Measurements from ENCODE around the gene MYH7.
"Not testable (repeated sequence)": the region's sequence is repeated elsewhere in the genome, so short reads cannot be mapped to it uniquely, and the experiment has no call there.

The MYH7 gene

DNA sequence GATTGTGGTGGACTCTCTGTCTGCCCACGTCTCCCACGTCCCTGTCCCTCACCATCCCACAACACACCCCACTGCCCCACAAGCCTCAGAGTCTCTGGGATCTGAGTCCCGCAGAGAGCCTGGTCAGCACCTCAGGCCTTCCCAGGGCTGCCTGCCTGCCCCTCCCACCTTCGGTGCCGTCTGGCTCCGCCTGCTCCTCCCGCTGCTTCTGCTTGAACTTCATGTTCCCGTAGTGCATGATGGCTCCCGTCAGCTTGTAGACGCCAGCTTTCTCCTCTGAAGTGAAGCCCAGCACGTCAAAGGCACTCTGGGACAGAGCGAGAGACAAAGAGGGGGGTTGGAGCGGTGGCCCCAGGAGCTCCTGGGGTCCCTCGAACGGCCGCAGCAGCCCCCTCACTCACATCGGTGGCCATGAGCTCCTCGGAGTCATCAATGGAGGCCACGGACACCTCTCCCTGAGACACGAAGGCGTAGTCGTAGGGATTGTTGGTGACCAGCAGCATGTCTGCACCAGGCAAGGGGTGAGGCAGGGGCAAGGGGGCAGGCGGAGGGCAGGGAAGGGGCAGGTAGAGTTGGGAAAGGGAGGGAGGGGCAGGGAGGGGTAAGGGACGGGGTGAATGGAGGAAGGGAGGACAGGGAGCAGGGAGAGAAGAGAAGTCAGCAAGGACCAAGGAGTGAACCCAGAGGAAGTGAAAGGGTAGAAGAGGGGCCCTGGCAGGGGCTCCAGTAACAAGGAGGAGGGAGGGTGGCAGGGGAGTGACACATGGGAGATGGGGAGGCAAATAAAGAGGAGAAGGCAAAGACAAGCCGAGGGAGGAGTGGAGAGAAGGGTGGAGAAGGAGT, 32.9 kb downstream of the MYH7 start:
- no peaks in the 10 kb centered on the region for H4K20me1 ChIP-seq (ENCODE audit: insufficient read depth)
- no peak overlapping the region for H3K4me2 ChIP-seq
- H3K36me3 ChIP-seq (ENCODE audit: insufficient read depth), result no peaks in the 10 kb centered on the region
- H3K4me1 ChIP-seq (ENCODE audit: low read depth, poor library complexity, severe bottlenecking), result no peaks in the 10 kb centered on the region
- H3K9ac ChIP-seq, result no peak overlapping the region
- no peak overlapping the region for H3K4me3 ChIP-seq (IDR thresholded peaks at IDR 0.05; ENCODE audit: insufficient read depth, low read depth, low read length)
- H3K79me2 ChIP-seq (ENCODE audit: insufficient read depth, low read depth), result no peaks in the 10 kb centered on the region
- H2AFZ ChIP-seq (ENCODE audit: low read depth), result no peak overlapping the region
- TF ChIP-seq, protein P1, sequence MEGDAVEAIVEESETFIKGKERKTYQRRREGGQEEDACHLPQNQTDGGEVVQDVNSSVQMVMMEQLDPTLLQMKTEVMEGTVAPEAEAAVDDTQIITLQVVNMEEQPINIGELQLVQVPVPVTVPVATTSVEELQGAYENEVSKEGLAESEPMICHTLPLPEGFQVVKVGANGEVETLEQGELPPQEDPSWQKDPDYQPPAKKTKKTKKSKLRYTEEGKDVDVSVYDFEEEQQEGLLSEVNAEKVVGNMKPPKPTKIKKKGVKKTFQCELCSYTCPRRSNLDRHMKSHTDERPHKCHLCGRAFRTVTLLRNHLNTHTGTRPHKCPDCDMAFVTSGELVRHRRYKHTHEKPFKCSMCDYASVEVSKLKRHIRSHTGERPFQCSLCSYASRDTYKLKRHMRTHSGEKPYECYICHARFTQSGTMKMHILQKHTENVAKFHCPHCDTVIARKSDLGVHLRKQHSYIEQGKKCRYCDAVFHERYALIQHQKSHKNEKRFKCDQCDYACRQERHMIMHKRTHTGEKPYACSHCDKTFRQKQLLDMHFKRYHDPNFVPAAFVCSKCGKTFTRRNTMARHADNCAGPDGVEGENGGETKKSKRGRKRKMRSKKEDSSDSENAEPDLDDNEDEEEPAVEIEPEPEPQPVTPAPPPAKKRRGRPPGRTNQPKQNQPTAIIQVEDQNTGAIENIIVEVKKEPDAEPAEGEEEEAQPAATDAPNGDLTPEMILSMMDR (conservative IDR thresholded peaks at IDR 0.05; ENCODE audit: low read depth, low read length), result no peak
- H3K27me3 ChIP-seq (ENCODE audit: insufficient read depth, low read depth), result peaks cover 21% of the 10 kb centered on the region
- H3K27ac ChIP-seq, result no peak overlapping the region

DNA sequence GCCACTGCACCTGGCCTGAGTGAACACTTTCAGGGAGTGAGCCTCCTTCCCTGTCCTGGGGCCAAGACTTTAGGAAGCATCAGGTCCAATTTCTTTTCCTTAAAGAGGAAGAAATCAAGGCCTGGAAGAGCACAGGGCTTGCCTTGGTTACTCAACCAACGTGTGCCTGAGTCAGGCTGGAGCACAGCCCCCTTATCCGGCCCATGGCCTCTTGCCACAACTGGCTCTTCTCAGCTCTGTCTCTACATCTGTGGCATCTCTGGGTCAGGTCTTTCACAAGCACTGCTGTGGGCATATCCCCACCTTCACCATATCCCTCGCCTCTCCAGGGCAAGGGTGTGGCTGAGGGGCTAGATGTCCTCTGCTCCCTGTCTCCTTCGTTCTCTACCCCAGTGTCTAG, 34.2 kb downstream of the MYH7 start:
- Histone ChIP-seq H3K4me3 (IDR thresholded peaks at IDR 0.05; ENCODE audit: insufficient read depth, low read depth, low read length) (no peak overlapping the region), H3K4me1 (ENCODE audit: low read depth, poor library complexity, severe bottlenecking) (no peaks in the 10 kb centered on the region), H3K27me3 (ENCODE audit: insufficient read depth, low read depth) (peaks cover 13% of the 10 kb centered on the region), H3K27ac (no peak overlapping the region), H2AFZ (ENCODE audit: low read depth) (no peak overlapping the region), H3K79me2 (ENCODE audit: insufficient read depth, low read depth) (no peaks in the 10 kb centered on the region), H3K4me2 (no peak overlapping the region), H3K9ac (no peak overlapping the region), H4K20me1 (ENCODE audit: insufficient read depth) (no peaks in the 10 kb centered on the region), H3K36me3 (ENCODE audit: insufficient read depth) (no peaks in the 10 kb centered on the region)
- TF ChIP-seq, protein P1 (conservative IDR thresholded peaks at IDR 0.05; ENCODE audit: low read depth, low read length), result no peak

DNA sequence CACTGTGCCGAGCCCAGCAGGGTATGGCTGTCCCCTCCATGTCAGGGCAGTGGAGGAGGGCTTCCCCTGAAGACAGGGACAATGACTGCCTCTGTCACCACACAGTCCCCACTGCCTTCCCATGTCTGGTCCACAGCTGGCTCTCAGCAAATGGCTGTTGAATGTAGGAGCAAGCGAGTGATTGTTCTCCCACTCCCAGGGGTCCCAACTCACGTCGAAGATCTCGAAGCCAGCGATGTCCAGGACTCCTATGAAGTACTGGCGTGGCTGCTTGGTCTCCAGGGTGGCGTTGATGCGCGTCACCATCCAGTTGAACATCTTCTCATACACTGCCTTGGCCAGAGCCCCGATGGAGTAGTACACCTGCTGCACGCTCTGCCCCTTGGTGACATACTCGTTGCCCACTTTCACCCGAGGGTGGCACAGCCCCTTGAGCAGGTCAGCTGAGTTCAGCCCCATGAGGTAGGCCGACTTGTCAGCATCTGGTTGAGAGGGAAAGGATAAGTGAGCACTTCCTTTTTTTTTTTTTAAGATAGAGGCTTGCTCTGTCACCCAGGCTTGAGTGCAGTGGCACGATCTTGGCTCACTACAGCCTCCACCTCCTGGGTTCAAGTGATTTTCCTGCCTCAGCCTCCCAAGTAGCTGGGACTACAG, 34.8 kb downstream of the MYH7 start:
- not testable (repeated sequence) for H2AFZ ChIP-seq (ENCODE audit: low read depth); H3K27me3 ChIP-seq (ENCODE audit: insufficient read depth, low read depth); H3K4me1 ChIP-seq (ENCODE audit: low read depth, poor library complexity, severe bottlenecking); H4K20me1 ChIP-seq (ENCODE audit: insufficient read depth); H3K4me2 ChIP-seq; H3K4me3 ChIP-seq (IDR thresholded peaks at IDR 0.05; ENCODE audit: insufficient read depth, low read depth, low read length); H3K36me3 ChIP-seq (ENCODE audit: insufficient read depth); H3K9ac ChIP-seq; H3K79me2 ChIP-seq (ENCODE audit: insufficient read depth, low read depth); H3K27ac ChIP-seq

DNA sequence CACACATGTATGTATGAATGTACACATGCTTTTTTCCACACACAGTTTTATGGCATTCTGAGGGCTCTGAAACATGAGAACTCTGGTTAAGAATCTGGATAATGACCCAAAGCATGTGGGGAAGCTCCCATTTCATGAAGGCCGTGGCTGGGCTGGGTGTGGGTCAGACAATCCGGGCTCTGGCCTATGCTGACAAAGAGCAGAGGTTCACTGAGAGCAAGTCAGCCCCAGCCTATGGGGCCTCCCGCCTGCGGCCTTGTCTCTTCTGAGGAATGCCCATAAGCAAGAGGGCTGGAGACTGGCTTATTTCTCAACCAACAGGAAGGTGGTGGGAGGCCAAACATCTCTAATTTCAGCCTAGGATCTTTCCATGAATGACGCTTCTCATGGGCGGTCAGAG, 35.9 kb downstream of the MYH7 start:
- H4K20me1 ChIP-seq (ENCODE audit: insufficient read depth), result no peaks in the 10 kb centered on the region
- no peak overlapping the region for H3K27ac ChIP-seq
- H2AFZ ChIP-seq (ENCODE audit: low read depth), result no peak overlapping the region
- H3K79me2 ChIP-seq (ENCODE audit: insufficient read depth, low read depth), result no peaks in the 10 kb centered on the region
- peaks cover 8% of the 10 kb centered on the region for H3K27me3 ChIP-seq (ENCODE audit: insufficient read depth, low read depth)
- no peaks in the 10 kb centered on the region for H3K36me3 ChIP-seq (ENCODE audit: insufficient read depth)
- no peak overlapping the region for H3K4me3 ChIP-seq (IDR thresholded peaks at IDR 0.05; ENCODE audit: insufficient read depth, low read depth, low read length)
- H3K4me1 ChIP-seq (ENCODE audit: low read depth, poor library complexity, severe bottlenecking), result no peaks in the 10 kb centered on the region
- no peak overlapping the region for H3K4me2 ChIP-seq
- TF ChIP-seq, protein P1 (conservative IDR thresholded peaks at IDR 0.05; ENCODE audit: low read depth, low read length), result no peak
- H3K9ac ChIP-seq, result no peak overlapping the region

DNA sequence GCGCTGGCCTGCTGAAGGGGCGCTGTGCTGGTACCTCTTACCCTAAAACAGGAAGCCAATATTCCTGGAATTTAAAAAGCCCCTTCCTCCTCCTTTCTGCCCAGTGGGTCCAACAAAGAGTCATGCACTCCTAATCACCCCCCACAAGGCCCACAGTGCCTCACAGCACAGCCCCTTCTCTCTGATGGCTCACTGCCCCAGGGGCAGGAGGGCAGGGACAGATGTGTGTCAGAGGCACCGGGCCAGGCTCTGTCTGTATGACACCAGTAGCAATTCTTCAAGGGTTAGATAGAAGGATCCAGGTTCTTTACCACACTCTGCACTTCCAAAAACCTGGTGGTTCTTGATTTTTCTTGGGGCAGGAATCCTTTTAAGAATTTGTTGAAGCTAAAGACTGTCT, 36.3 kb downstream of the MYH7 start:
- H3K9ac ChIP-seq, result no peak overlapping the region
- TF ChIP-seq, protein P1 (conservative IDR thresholded peaks at IDR 0.05; ENCODE audit: low read depth, low read length), result no peak
- no peaks in the 10 kb centered on the region for H3K36me3 ChIP-seq (ENCODE audit: insufficient read depth)
- no peak overlapping the region for H3K4me2 ChIP-seq
- H2AFZ ChIP-seq (ENCODE audit: low read depth), result no peak overlapping the region
- no peaks in the 10 kb centered on the region for H3K79me2 ChIP-seq (ENCODE audit: insufficient read depth, low read depth)
- no peaks in the 10 kb centered on the region for H3K4me1 ChIP-seq (ENCODE audit: low read depth, poor library complexity, severe bottlenecking)
- no peaks in the 10 kb centered on the region for H4K20me1 ChIP-seq (ENCODE audit: insufficient read depth)
- H3K27me3 ChIP-seq (ENCODE audit: insufficient read depth, low read depth), result peaks cover 8% of the 10 kb centered on the region
- H3K27ac ChIP-seq, result no peak overlapping the region
- H3K4me3 ChIP-seq (IDR thresholded peaks at IDR 0.05; ENCODE audit: insufficient read depth, low read depth, low read length), result no peak overlapping the region
